GM12892 (cell line): ENCODE measurements around the gene VIPR2.

ENCODE experiments used
- POLR2A ChIP-seq: IDR thresholded peaks from 2 replicates; pipeline ENCODE4 v1.6.1; 2011; ENCODE audit warnings: low read depth, low read length, control low read depth
- TAF1 ChIP-seq: IDR thresholded peaks from 2 replicates; pipeline ENCODE4 v1.6.1; 2011; ENCODE audit warnings: low read depth, mild to moderate bottlenecking, control low read depth, low read length, borderline replicate concordance

GRCh38 chr7:159032322-159032721, 112.3 kb downstream of the VIPR2 start:
- TF ChIP-seq POLR2A (no peak), TAF1 (no peak)
